Endothelial cell of umbilical vein (primary cell): Measurements from ENCODE around the gene CNTN5. TPM values are rescaled to one million over a fixed set of nuclear protein-coding genes. Genes with fewer than 3 reads are reported as not detected.

Experiments
- BruUV-seq: library from RNA; stranded (reverse); fragments of 400-500 nt; replicated peaks from 2 replicates; lab custom pipeline; 2021; lab: Mats Ljungman, UMichigan
- CTCF ChIA-PET: fragments of 300-600, 350-600 bp; sonication (Branson Sonifier 250); formaldehyde crosslinking; loops from one replicate; lab custom pipeline; 2021; ENCODE audit warnings: antibody characterized with exemption, inconsistent platforms; lab: Charles Lee
- POLR2A ChIA-PET: fragments of 300-600, 350-600 bp; sonication (Branson Sonifier 250); formaldehyde crosslinking; loops from one replicate; lab custom pipeline; 2021; ENCODE audit warnings: antibody characterized with exemption, inconsistent platforms; lab: Charles Lee
- DNase-seq: peaks from one replicate; pipeline ENCODE4 v3.0.0-alpha.2; 2011; ENCODE audit warnings: low read depth, low spot score
- FAIRE-seq: peaks from 2 replicates; lab custom pipeline; 2011; peaks lifted over from hg19 to GRCh38; lab: Jason Lieb, UNC
- H2AFZ ChIP-seq: 2 replicates; pipeline ENCODE4 v1.6.0; 2012; ENCODE audit warnings: low read depth, low read length, control low read depth, inconsistent platforms
- H3K27ac ChIP-seq: 2 replicates; pipeline ENCODE4 v1.5.1; 2011; ENCODE audit warnings: low read depth, mild to moderate bottlenecking, control low read depth, low read length, moderate library complexity; ENCODE audit not compliant: insufficient read depth
- H3K27me3 ChIP-seq, 2 experiments: 2 replicates each; pipeline versions ENCODE4 v1.6.0 to v1.6.1; 2011; ENCODE audit warnings: low read length in 2 of 2, mixed read lengths in 1 of 2; ENCODE audit not compliant: control insufficient read depth in 2 of 2, insufficient read depth in 2 of 2
- H3K36me3 ChIP-seq, 2 experiments: 2 replicates in 1 of 2; 3 replicates in 1 of 2; pipeline ENCODE4 v1.5.1; 2011; ENCODE audit warnings: low read length in 2 of 2, mild to moderate bottlenecking in 1 of 2, moderate library complexity in 1 of 2; ENCODE audit not compliant: control insufficient read depth in 2 of 2, insufficient read depth in 2 of 2; ENCODE audit errors: extremely low read depth in 1 of 2
- H3K4me1 ChIP-seq: 3 replicates; pipeline ENCODE4 v1.5.1; 2011; ENCODE audit warnings: mild to moderate bottlenecking, low read length; ENCODE audit not compliant: control insufficient read depth, insufficient read depth; ENCODE audit errors: extremely low read depth
- H3K4me2 ChIP-seq: 2 replicates; pipeline ENCODE4 v1.6.1; 2011; ENCODE audit warnings: low read length, control low read depth, mixed read lengths; ENCODE audit not compliant: insufficient read depth
- H3K4me3 ChIP-seq, 3 experiments: fragments of 200-600 bp in 1 of 3; sonication (generic), shearing (Covaris generic) in 1 of 3; replicated peaks in 1 of 3; 2 replicates each; pipeline ENCODE4 v1.5.1; 2011 to 2016; ENCODE audit warnings: control low read depth in 3 of 3, low read length in 3 of 3, mild to moderate bottlenecking in 2 of 3, inconsistent platforms in 1 of 3, low read depth in 1 of 3, moderate library complexity in 1 of 3; ENCODE audit not compliant: insufficient read depth in 1 of 3
- H3K79me2 ChIP-seq: 2 replicates; pipeline ENCODE4 v1.6.0; 2012; ENCODE audit warnings: low read length, inconsistent platforms; ENCODE audit not compliant: control insufficient read depth, insufficient read depth
- H3K9ac ChIP-seq: replicated peaks from 2 replicates; pipeline ENCODE3; 2011; ENCODE audit warnings: low read length, control low read depth; ENCODE audit not compliant: insufficient read depth; ENCODE audit errors: extremely low read depth
- H3K9me1 ChIP-seq: replicated peaks from 3 replicates; pipeline ENCODE4 v1.6.0; 2011; ENCODE audit warnings: mild to moderate bottlenecking, low read length; ENCODE audit not compliant: control insufficient read depth, insufficient read depth; ENCODE audit errors: extremely low read depth
- H3K9me3 ChIP-seq: replicated peaks from 2 replicates; pipeline ENCODE4 v1.5.1; 2012; ENCODE audit warnings: low read length, inconsistent platforms; ENCODE audit not compliant: control insufficient read depth, insufficient read depth
- H4K20me1 ChIP-seq: replicated peaks from 2 replicates; pipeline ENCODE3; 2011; ENCODE audit warnings: mild to moderate bottlenecking, low read length; ENCODE audit not compliant: control insufficient read depth, insufficient read depth; ENCODE audit errors: extremely low read depth
- CTCF ChIP-seq, 2 donors: IDR thresholded peaks; 1 replicate in 1 of 2; 2 replicates in 1 of 2; pipeline ENCODE4 v1.5.1; 2011; ENCODE audit warnings: low read length in 2 of 2, mild to moderate bottlenecking in 2 of 2, moderate library complexity in 2 of 2, control low read depth in 1 of 2, inconsistent platforms in 1 of 2, low read depth in 1 of 2; ENCODE audit not compliant: insufficient read depth in 1 of 2; ENCODE audit errors: extremely low read depth in 1 of 2
- EZH2 ChIP-seq: IDR thresholded peaks from 2 replicates; pipeline ENCODE4 v1.6.1; 2012; ENCODE audit warnings: borderline replicate concordance, low read depth, mild to moderate bottlenecking, moderate library complexity, low read length, inconsistent platforms; ENCODE audit not compliant: severe bottlenecking
- FOS ChIP-seq: IDR thresholded peaks from 2 replicates; pipeline ENCODE4 v1.6.1; 2011; ENCODE audit warnings: mild to moderate bottlenecking, low read length, moderate library complexity, borderline replicate concordance; ENCODE audit not compliant: insufficient read depth
- GATA2 ChIP-seq: IDR thresholded peaks from 2 replicates; pipeline ENCODE4 v1.7.0; 2011; ENCODE audit warnings: low read depth, mild to moderate bottlenecking, moderate library complexity, mixed read lengths, low read length; ENCODE audit not compliant: insufficient read length, insufficient read depth
- JUN ChIP-seq: IDR thresholded peaks from 2 replicates; pipeline ENCODE4 v1.6.1; 2011; ENCODE audit warnings: borderline replicate concordance, low read depth; ENCODE audit not compliant: insufficient read length, insufficient read depth
- MAX ChIP-seq: IDR thresholded peaks from 2 replicates; pipeline ENCODE4 v1.6.1; 2011; ENCODE audit not compliant: insufficient read depth, insufficient read length
- MYC ChIP-seq: IDR thresholded peaks from one replicate; pipeline ENCODE4 v1.6.1; 2011; ENCODE audit warnings: mild to moderate bottlenecking, low read depth, low read length
- POLR2A ChIP-seq: IDR thresholded peaks from 2 replicates; pipeline ENCODE4 v1.6.1; 2012; ENCODE audit warnings: low read depth, mild to moderate bottlenecking, control low read depth, low read length
- POLR2AphosphoS5 ChIP-seq: IDR thresholded peaks from 2 replicates; pipeline ENCODE4 v1.6.1; 2012; ENCODE audit warnings: low read depth, mild to moderate bottlenecking, control low read depth, low read length, moderate library complexity; ENCODE audit not compliant: insufficient read depth
- dilution Hi-C: fragments of 300-500 bp; cut with MboI; formaldehyde crosslinking; loops from one replicate; pipeline ENCODE4 v1.15.0; 2019; ENCODE audit warnings: low sequenced_read_pairs; ENCODE audit not compliant: extremely low pct_ligation_motif_present
- intact Hi-C: fragments of 100-400 bp; cut with micrococcal nuclease; formaldehyde crosslinking; loops from one replicate; pipeline ENCODE4 v1.10.0; 2022
- polyA plus RNA-seq, 4 experiments: library from polyadenylated mRNA; depleted of rRNA in 3 of 4; stranded (reverse) in 3 of 4; unstranded in 1 of 4; fragments of >200 nt; gene quantifications; 2 replicates each; pipeline versions ENCODE4 v1.2.1 to v1.2.3, GENCODE V29; 2011 to 2012; ENCODE audit warnings: missing spikeins in 1 of 4
- total RNA-seq: library from RNA; stranded (reverse); gene quantifications from 2 replicates; pipeline ENCODE4 v1.2.3, GENCODE V29; 2021

CNTN5 gene
- total and polyA plus RNA-seq, 2 donors (not counting 3 experiments of a cell fraction or from before 2014, with no cell fraction given) = not detected

GRCh38 chr11:100303897-100304296, 1283.1 kb downstream of the CNTN5 start:
- CTCF ChIA-PET = no interaction called here
- BruUV-seq = no TSS peak

GRCh38 chr11:100308202-100308601, 1287.5 kb downstream of the CNTN5 start:
- ChIA-PET CTCF (no interaction called here), POLR2A (no interaction called here)
- H3K4me1 ChIP-seq = no peaks in the 10 kb centered on the region
- no peak for FAIRE-seq
- no peaks in the 10 kb centered on the region for H3K36me3 ChIP-seq
- peaks cover 2% of the 10 kb centered on the region for H3K9me3 ChIP-seq
- H3K79me2 ChIP-seq = no peaks in the 10 kb centered on the region
- no peaks in the 10 kb centered on the region for H4K20me1 ChIP-seq
- no peak overlapping the region for H3K4me3 ChIP-seq
- no peak overlapping the region for H3K9ac ChIP-seq
- no peak overlapping the region for H2AFZ ChIP-seq
- intact Hi-C loops = no loop called here
- H3K27ac ChIP-seq = no peak overlapping the region
- H3K9me1 ChIP-seq = no peaks in the 10 kb centered on the region
- dilution Hi-C loops = no loop called here
- no peak for DNase-seq
- H3K27me3 ChIP-seq = no peaks in the 10 kb centered on the region
- BruUV-seq = no TSS peak
- H3K4me2 ChIP-seq = no peak overlapping the region
- no peak for TF ChIP-seq POLR2AphosphoS5
- TF ChIP-seq FOS = no peak
- no peak for TF ChIP-seq EZH2
- TF ChIP-seq MYC = no peak
- TF ChIP-seq JUN = no peak
- no peak for TF ChIP-seq GATA2
- no peak for TF ChIP-seq POLR2A
- no peak for TF ChIP-seq MAX
- TF ChIP-seq CTCF (IDR thresholded peaks at IDR 0.05; ENCODE audit: extremely low read depth in 1 of 2, insufficient read depth in 1 of 2, low read depth in 1 of 2, low read length in 2 of 2) = no peak

More at GRCh38 chr11:100303897-100304296, 1283.1 kb downstream of the CNTN5 start:
- no peaks in the 10 kb centered on the region for H4K20me1 ChIP-seq
- H3K79me2 ChIP-seq = no peaks in the 10 kb centered on the region
- no peaks in the 10 kb centered on the region for H3K9me1 ChIP-seq
- POLR2A ChIA-PET = no interaction called here
- H3K4me2 ChIP-seq = no peak overlapping the region
- H3K27ac ChIP-seq = no peak overlapping the region
- H3K4me1 ChIP-seq = no peaks in the 10 kb centered on the region
- no peak overlapping the region for H2AFZ ChIP-seq
- no peak for DNase-seq
- H3K4me3 ChIP-seq = no peak overlapping the region
- no peaks in the 10 kb centered on the region for H3K27me3 ChIP-seq
- dilution Hi-C loops (no loop called here), intact Hi-C loops (no loop called here)
- TF ChIP-seq EZH2 (no peak), POLR2AphosphoS5 (no peak), MAX (no peak), MYC (no peak), JUN (no peak)
- no peak overlapping the region for H3K9ac ChIP-seq
- peaks cover 2% of the 10 kb centered on the region for H3K9me3 ChIP-seq
- no peaks in the 10 kb centered on the region for H3K36me3 ChIP-seq
- no peak for FAIRE-seq
